HepG2 (cell line): ENCODE measurements around the gene TASP1. TPM values are rescaled to one million over a fixed set of nuclear protein-coding genes. Genes with fewer than 3 reads are reported as not detected.

Source experiments
- BRD4 ChIP-seq: sonication (generic); formaldehyde crosslinking; IDR thresholded peaks from 2 replicates; pipeline ENCODE4 v1.4.0; 2020; ENCODE audit warnings: missing genetic modification reagents
- CBX5 ChIP-seq: sonication (generic); formaldehyde crosslinking; IDR thresholded peaks from 2 replicates; pipeline ENCODE4 v1.4.0; 2020; ENCODE audit warnings: missing genetic modification reagents, borderline replicate concordance
- CHCHD3 ChIP-seq: sonication (generic); formaldehyde crosslinking; IDR thresholded peaks from 2 replicates; pipeline ENCODE4 v1.8.0; 2022; ENCODE audit warnings: mild to moderate bottlenecking, missing genetic modification reagents, moderate library complexity
- CHD2 ChIP-seq: IDR thresholded peaks from 2 replicates; pipeline ENCODE4 v1.6.1; 2011; ENCODE audit warnings: low read depth, low read length, improper control_type of control experiment
- FOXA1 ChIP-seq, 2 experiments: fragments of 450-650 bp in 1 of 2; sonication (generic) in 1 of 2; formaldehyde crosslinking in 1 of 2; IDR thresholded peaks; 2 replicates each; pipeline versions ENCODE4 v1.4.0 to v1.6.1; 2016 to 2020; ENCODE audit warnings: missing genetic modification reagents in 1 of 2
- GABPA ChIP-seq, 2 experiments: IDR thresholded peaks; 2 replicates each; pipeline ENCODE4 v1.6.1; 2011 to 2016; ENCODE audit warnings: low read depth in 2 of 2, low read length in 1 of 2, missing biosample characterization in 1 of 2, missing genetic modification characterization in 1 of 2
- KLF9 ChIP-seq: IDR thresholded peaks from 2 replicates; pipeline ENCODE4 v1.6.1; 2016; ENCODE audit warnings: low read depth
- KMT2A ChIP-seq: sonication (generic); formaldehyde crosslinking; IDR thresholded peaks from 2 replicates; pipeline ENCODE4 v1.4.0; 2020; ENCODE audit warnings: missing genetic modification reagents
- MBNL3 ChIP-seq: fragments of 250-450 bp; sonication (Bioruptor Pico); conservative IDR thresholded peaks from 2 replicates; pipeline ENCODE4 v1.8.0; 2022; ENCODE audit warnings: mild to moderate bottlenecking, inconsistent platforms
- MYC ChIP-seq: sonication (generic); formaldehyde crosslinking; IDR thresholded peaks from 2 replicates; pipeline ENCODE4 v1.9.0; 2021; ENCODE audit warnings: missing genetic modification reagents, borderline replicate concordance
- NFYB ChIP-seq: sonication (generic); formaldehyde crosslinking; IDR thresholded peaks from 2 replicates; pipeline ENCODE4 v1.4.0; 2020; ENCODE audit warnings: missing genetic modification reagents
- REPIN1 ChIP-seq: sonication (generic); formaldehyde crosslinking; IDR thresholded peaks from 2 replicates; pipeline ENCODE4 v1.8.0; 2022; ENCODE audit warnings: missing genetic modification reagents, low read depth, mild to moderate bottlenecking, borderline replicate concordance
- SMARCC2 ChIP-seq: fragments of 450-650 bp; IDR thresholded peaks from 2 replicates; pipeline ENCODE4 v1.6.1; 2017; ENCODE audit warnings: antibody characterized with exemption, mild to moderate bottlenecking
- SOX5 ChIP-seq: IDR thresholded peaks from 2 replicates; pipeline ENCODE4 v1.6.1; 2016; ENCODE audit warnings: borderline replicate concordance
- SOX6 ChIP-seq, 2 experiments: fragments of 450-650 bp in 1 of 2; sonication (generic) in 1 of 2; formaldehyde crosslinking in 1 of 2; IDR thresholded peaks; 2 replicates each; pipeline versions ENCODE4 v1.4.0 to v1.6.1; 2017 to 2020; ENCODE audit warnings: antibody characterized with exemption in 1 of 2, mild to moderate bottlenecking in 1 of 2, missing genetic modification reagents in 1 of 2
- TOPORS ChIP-seq: sonication (generic); formaldehyde crosslinking; IDR thresholded peaks from 2 replicates; pipeline ENCODE4 v1.8.0; 2023; ENCODE audit warnings: mild to moderate bottlenecking, missing genetic modification reagents
- ZNF234 ChIP-seq: sonication (generic); formaldehyde crosslinking; conservative IDR thresholded peaks from 2 replicates; pipeline ENCODE4 v1.5.1; 2020; ENCODE audit warnings: mild to moderate bottlenecking, missing genetic modification reagents
- ZNF331 ChIP-seq: sonication (generic); formaldehyde crosslinking; IDR thresholded peaks from 2 replicates; pipeline ENCODE4 v1.4.0; 2020; ENCODE audit warnings: missing genetic modification reagents
- polyA plus RNA-seq, 8 experiments: library from polyadenylated mRNA; depleted of rRNA in 3 of 8; stranded (reverse) in 7 of 8; unstranded in 1 of 8; fragments of >200 nt; fragmentation: Illumina TruSeq in 4 of 8; extraction: Trizol in 4 of 8; gene quantifications; 2 replicates each; pipeline versions ENCODE4 v1.2.1 to v1.2.3, GENCODE V29; 2011 to 2016; ENCODE audit warnings: low read depth in 4 of 8, missing spikeins in 1 of 8, mixed read lengths in 1 of 8; ENCODE audit not compliant: insufficient read depth in 1 of 8
- total RNA-seq, 5 experiments: library from RNA; depleted of rRNA; stranded (reverse); fragments of >200 nt; fragmentation: Illumina TruSeq; extraction: Trizol; gene quantifications; 2 replicates each; pipeline ENCODE4 v1.2.3, GENCODE V29; 2016; ENCODE audit warnings: low read depth in 1 of 5
- TF ChIP-seq, protein P1 (sequence below), 2 experiments: sonication (generic) in 1 of 2; formaldehyde crosslinking in 1 of 2; IDR thresholded peaks; 2 replicates each; pipeline versions ENCODE4 v1.5.1 to v1.6.1; 2011 to 2020; ENCODE audit warnings: borderline replicate concordance in 1 of 2, low read depth in 1 of 2, low read length in 1 of 2, mild to moderate bottlenecking in 1 of 2, missing genetic modification reagents in 1 of 2, moderate library complexity in 1 of 2
- TF ChIP-seq, protein P2 (sequence below): sonication (generic); formaldehyde crosslinking; IDR thresholded peaks from 2 replicates; pipeline ENCODE4 v1.5.0; 2020; ENCODE audit warnings: mild to moderate bottlenecking, missing genetic modification reagents

TASP1 gene
- total and polyA plus RNA-seq, 2 of the 13 experiments (the other 11 are each of a cell fraction or from before 2014, with no cell fraction given): 10.0 to 25.2 TPM

DNA sequence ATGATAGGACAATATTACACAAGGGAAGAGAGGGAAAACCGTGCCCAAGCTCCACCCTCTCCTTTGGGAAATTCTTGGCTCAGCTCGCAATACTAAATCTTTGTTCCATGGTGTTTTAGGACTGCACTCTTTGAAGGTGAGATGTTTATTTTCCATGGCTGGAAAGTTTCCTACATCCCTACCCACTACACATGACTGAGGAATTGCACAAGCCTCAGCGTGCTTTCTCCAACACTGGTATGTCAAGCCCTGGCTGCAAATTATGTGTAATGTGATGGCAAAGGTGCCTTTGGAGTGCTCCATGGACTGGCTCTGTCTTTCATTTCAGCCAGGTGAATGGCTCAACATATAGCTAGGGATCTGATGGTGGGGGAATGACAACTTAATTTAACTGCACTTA lies 283.3 kb downstream of the TASP1 start (continued):
- TF ChIP-seq BRD4 (CRISPR knock-in tag) (no peak), GABPA (IDR thresholded peaks at IDR 0.05; ENCODE audit: low read depth, low read length) (no peak), GABPA (CRISPR knock-in tag; IDR thresholded peaks at IDR 0.05; ENCODE audit: low read depth) (no peak), NFYB (no peak), SOX5 (CRISPR knock-in tag) (peak; percentile 50; the same call in 1 of the 2 replicates), TOPORS (CRISPR knock-in tag) (no peak), REPIN1 (CRISPR knock-in tag) (no peak), KLF9 (CRISPR knock-in tag) (no peak), ZNF234 (CRISPR knock-in tag) (no peak), CHCHD3 (CRISPR knock-in tag) (no peak), KMT2A (CRISPR knock-in tag) (no peak), SMARCC2 (no peak), MYC (CRISPR knock-in tag) (no peak), CBX5 (CRISPR knock-in tag) (0 out of 2 replicates have a peak, but pooled peaks have one; percentile 47), FOXA1 (IDR thresholded peaks at IDR 0.05) (no peak), FOXA1 (CRISPR knock-in tag; IDR thresholded peaks at IDR 0.05) (no peak; the same call in 1 of the 2 replicates), CHD2 (no peak), ZNF331 (0 out of 2 replicates have a peak, but pooled peaks have one; percentile 27), SOX6 (IDR thresholded peaks at IDR 0.05) (no peak), SOX6 (CRISPR knock-in tag; IDR thresholded peaks at IDR 0.05) (peak; percentile 22; the same call in 1 of the 2 replicates), MBNL3 (CRISPR knock-in tag) (no peak)
- TF ChIP-seq, protein P1, sequence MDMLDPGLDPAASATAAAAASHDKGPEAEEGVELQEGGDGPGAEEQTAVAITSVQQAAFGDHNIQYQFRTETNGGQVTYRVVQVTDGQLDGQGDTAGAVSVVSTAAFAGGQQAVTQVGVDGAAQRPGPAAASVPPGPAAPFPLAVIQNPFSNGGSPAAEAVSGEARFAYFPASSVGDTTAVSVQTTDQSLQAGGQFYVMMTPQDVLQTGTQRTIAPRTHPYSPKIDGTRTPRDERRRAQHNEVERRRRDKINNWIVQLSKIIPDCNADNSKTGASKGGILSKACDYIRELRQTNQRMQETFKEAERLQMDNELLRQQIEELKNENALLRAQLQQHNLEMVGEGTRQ (IDR thresholded peaks at IDR 0.05; ENCODE audit: low read depth, low read length): no peak
- TF ChIP-seq, protein P1 (CRISPR knock-in tag; IDR thresholded peaks at IDR 0.05; ENCODE audit: borderline replicate concordance): no peak
- TF ChIP-seq, protein P2, sequence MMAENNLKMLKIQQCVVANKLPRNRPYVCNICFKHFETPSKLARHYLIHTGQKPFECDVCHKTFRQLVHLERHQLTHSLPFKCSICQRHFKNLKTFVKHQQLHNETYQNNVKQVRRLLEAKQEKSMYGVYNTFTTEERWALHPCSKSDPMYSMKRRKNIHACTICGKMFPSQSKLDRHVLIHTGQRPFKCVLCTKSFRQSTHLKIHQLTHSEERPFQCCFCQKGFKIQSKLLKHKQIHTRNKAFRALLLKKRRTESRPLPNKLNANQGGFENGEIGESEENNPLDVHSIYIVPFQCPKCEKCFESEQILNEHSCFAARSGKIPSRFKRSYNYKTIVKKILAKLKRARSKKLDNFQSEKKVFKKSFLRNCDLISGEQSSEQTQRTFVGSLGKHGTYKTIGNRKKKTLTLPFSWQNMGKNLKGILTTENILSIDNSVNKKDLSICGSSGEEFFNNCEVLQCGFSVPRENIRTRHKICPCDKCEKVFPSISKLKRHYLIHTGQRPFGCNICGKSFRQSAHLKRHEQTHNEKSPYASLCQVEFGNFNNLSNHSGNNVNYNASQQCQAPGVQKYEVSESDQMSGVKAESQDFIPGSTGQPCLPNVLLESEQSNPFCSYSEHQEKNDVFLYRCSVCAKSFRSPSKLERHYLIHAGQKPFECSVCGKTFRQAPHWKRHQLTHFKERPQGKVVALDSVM (CRISPR knock-in tag): no peak
